Neutrophil (primary cell): Measurements from ENCODE around the gene SLC66A1.

Source experiments
- H3K27ac ChIP-seq: fragments of 200-600 bp; sonication (generic); 2 replicates; pipeline ENCODE4 v1.5.1; 2016; ENCODE audit warnings: mild to moderate bottlenecking, moderate library complexity
- H3K27me3 ChIP-seq: fragments of 200-600 bp; sonication (generic); 2 replicates; pipeline ENCODE4 v1.6.0; 2016; ENCODE audit warnings: mild to moderate bottlenecking
- H3K36me3 ChIP-seq: fragments of 200-600 bp; sonication (generic); 2 replicates; pipeline ENCODE4 v1.5.1; 2017
- H3K4me1 ChIP-seq, 2 experiments: fragments of 200-600 bp in 1 of 2; sonication (generic) in 1 of 2; 1 replicate in 1 of 2; 2 replicates in 1 of 2; pipeline versions ENCODE4 v1.5.1 to v1.6.1; 2013 to 2016; ENCODE audit warnings: low read depth in 1 of 2, low read length in 1 of 2, mild to moderate bottlenecking in 1 of 2, moderate library complexity in 1 of 2; ENCODE audit not compliant: control insufficient read depth in 1 of 2, insufficient read depth in 1 of 2
- H3K4me3 ChIP-seq, 2 experiments: fragments of 200-600 bp in 1 of 2; sonication (generic) in 1 of 2; 1 replicate in 1 of 2; 2 replicates in 1 of 2; pipeline ENCODE4 v1.5.1; 2013 to 2016; ENCODE audit warnings: low read depth in 1 of 2, low read length in 1 of 2, mild to moderate bottlenecking in 1 of 2, moderate library complexity in 1 of 2
- H3K9me3 ChIP-seq: fragments of 200-600 bp; sonication (generic); 2 replicates; pipeline ENCODE4 v1.5.1; 2016
- TF ChIP-seq, protein P1 (sequence below): fragments of 200-600 bp; sonication (generic); IDR thresholded peaks from 2 replicates; pipeline ENCODE4 v1.5.1; 2016; ENCODE audit warnings: antibody characterized with exemption

SLC66A1 gene

DNA sequence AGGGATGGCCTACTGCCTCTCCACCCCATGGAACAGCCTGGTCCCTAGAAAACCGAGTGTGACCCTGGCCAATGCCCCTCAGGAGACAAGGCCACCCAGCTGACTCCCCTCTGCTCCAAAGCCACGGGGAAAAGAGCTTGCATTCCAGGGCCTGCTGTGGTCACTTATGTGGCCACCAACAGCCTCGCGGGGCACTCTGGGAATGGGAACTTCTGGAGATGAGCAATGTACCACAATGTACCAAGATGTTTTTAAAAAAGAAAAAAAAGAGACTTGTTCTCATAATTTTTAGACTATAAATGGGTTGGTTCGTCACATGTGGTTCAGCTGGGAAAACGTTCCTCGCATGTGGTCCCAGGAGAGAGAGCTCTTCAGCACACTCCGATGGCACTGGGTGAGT, 62.8 kb downstream of the SLC66A1 start:
- H3K36me3 ChIP-seq = peaks cover 74% of the 10 kb centered on the region
- no peaks in the 10 kb centered on the region for H3K27me3 ChIP-seq
- no peak overlapping the region for H3K27ac ChIP-seq
- H3K4me3 ChIP-seq = no peak overlapping the region
- no peaks in the 10 kb centered on the region for H3K9me3 ChIP-seq
- peaks cover 34 to 35% of the 10 kb centered on the region in 2 experiments for H3K4me1 ChIP-seq
- TF ChIP-seq, protein P1, sequence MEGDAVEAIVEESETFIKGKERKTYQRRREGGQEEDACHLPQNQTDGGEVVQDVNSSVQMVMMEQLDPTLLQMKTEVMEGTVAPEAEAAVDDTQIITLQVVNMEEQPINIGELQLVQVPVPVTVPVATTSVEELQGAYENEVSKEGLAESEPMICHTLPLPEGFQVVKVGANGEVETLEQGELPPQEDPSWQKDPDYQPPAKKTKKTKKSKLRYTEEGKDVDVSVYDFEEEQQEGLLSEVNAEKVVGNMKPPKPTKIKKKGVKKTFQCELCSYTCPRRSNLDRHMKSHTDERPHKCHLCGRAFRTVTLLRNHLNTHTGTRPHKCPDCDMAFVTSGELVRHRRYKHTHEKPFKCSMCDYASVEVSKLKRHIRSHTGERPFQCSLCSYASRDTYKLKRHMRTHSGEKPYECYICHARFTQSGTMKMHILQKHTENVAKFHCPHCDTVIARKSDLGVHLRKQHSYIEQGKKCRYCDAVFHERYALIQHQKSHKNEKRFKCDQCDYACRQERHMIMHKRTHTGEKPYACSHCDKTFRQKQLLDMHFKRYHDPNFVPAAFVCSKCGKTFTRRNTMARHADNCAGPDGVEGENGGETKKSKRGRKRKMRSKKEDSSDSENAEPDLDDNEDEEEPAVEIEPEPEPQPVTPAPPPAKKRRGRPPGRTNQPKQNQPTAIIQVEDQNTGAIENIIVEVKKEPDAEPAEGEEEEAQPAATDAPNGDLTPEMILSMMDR = no peak

DNA sequence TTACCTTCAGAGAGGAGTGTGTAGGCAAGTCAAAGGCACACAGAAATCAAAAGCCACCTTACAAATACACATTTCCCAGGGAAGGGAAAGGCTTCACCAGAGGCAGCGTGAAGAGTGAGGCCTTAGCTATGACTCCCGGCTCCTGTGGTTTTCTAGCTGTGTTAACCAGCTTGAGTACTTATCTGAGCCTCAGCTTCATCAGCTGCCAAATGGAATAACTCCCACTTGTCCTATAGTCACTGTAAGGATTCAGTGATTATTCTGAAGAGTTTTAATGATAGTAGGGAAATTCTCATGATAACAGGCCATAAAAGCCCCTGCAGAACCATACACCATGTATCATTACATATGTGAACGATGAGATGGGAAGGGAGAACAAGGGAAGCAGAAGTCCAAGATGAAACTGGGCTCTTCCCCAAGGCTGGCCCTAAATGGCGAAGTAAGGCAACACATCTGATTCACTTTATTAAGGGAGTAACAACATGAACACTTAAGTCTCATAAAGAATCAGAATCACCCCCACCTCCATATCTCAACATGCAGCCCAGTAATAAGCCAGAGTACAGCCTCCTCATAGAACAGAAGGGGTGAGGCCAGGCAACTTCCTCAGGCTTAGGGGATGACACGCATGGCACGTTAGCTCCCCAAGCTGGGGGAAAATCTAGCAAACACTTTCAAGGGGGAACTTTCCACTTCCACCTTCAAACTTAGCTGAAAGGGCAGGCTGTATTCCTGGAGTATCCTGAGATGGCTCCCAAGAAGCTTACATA, 63.7 kb downstream of the SLC66A1 start:
- no peaks in the 10 kb centered on the region for H3K27me3 ChIP-seq
- H3K36me3 ChIP-seq = peaks cover 83% of the 10 kb centered on the region
- H3K4me1 ChIP-seq = peaks cover 25 to 26% of the 10 kb centered on the region in 2 experiments
- peak overlapping the region; percentile 6 for H3K27ac ChIP-seq
- H3K4me3 ChIP-seq = no peak overlapping the region
- TF ChIP-seq, protein P1 = no peak
- H3K9me3 ChIP-seq = no peaks in the 10 kb centered on the region

GRCh38 chr1:19376428-19377372, 64.6 kb downstream of the SLC66A1 start:
- TF ChIP-seq, protein P1 = no peak
- Histone ChIP-seq H3K4me3 (no peak overlapping the region), H3K27ac (peak overlapping the region; percentile 6), H3K36me3 (peaks cover 90% of the 10 kb centered on the region), H3K9me3 (no peaks in the 10 kb centered on the region), H3K4me1 (peaks cover 16 to 17% of the 10 kb centered on the region in 2 experiments), H3K27me3 (no peaks in the 10 kb centered on the region)

DNA sequence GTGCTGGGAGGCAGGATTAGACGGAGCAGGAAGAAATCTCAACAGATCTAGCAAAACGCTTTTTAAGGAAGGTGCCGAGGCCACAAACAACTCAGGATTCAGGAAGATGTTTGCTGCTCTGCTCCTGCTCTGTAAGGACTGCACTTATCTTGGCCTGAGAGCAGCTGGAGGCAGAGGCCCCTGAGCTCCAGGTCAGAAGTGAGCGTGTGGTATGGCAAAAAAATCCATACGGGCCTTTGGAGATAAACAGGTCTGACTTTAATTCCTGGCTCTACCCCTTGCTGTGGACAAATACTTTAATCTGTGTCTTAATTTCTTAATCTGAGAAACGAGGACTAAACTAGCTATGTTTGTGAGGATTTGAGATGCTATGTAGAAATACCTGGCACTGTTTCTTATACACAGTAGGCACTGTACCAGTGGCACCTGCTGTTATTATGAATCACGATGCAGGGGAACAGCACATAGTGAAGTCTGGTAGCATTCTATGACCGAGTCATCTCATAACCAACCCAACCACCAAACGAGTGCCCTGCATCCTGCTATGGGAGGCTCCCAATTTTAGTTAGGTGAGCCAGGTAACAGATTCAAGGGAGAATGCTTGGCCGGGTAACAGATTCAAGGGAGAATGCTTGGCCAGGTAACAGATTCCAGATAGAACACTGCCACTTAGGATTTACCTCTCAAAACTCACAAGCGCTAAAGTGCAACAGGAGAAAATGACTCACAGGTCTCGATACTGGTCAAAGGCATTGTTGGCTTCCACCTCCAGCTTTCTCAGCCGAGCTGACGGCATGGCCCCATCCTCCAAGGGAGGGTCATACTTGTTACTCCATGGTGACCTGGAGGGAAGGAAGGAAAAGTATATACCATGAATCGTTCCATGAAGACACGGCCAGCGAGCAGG, 65.9 kb downstream of the SLC66A1 start:
- Histone ChIP-seq H3K27me3 (no peaks in the 10 kb centered on the region), H3K36me3 (peaks cover 90% of the 10 kb centered on the region), H3K27ac (no peak overlapping the region), H3K4me1 (peaks cover 3% of the 10 kb centered on the region in 2 experiments), H3K9me3 (no peaks in the 10 kb centered on the region), H3K4me3 (no peak overlapping the region)
- TF ChIP-seq, protein P1 = no peak
